ENCODE data around the gene PFKL. TPM values are rescaled to one million over a fixed set of nuclear protein-coding genes. Genes with fewer than 3 reads are reported as not detected.
A peak's percentile ranks its signal among the peaks of the same experiment; 100 is the strongest.

Gene PFKL
- total RNA-seq, 1 experiment from 2014 or later = 134 TPM

DNA sequence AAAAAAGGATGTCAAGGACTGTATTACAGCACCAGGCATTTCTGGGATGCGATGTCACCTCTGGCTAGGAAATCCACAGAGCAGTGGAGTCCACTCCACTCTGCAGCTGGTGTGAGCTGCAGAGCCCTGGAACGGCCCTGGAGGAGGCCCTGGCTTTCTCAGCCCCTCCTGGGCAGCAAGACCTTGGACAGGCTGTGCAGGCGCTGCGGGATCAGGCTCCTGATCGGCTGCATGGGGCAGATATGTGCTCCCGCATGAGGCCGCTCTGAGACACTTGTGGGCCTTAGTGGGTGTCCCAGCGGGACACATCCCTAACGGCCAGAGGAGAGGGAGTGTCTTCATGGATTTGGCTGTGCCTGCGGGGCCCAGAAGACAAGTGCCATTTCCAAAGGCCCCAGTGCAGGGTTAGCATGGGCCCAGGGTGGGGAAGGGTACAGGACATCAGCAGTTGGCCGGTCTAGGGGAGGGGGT lies 44.3 kb upstream of the PFKL start:
- TF ChIP-seq, protein P1, sequence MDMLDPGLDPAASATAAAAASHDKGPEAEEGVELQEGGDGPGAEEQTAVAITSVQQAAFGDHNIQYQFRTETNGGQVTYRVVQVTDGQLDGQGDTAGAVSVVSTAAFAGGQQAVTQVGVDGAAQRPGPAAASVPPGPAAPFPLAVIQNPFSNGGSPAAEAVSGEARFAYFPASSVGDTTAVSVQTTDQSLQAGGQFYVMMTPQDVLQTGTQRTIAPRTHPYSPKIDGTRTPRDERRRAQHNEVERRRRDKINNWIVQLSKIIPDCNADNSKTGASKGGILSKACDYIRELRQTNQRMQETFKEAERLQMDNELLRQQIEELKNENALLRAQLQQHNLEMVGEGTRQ (CRISPR knock-in tag; IDR thresholded peaks at IDR 0.05) = no peak
- TF ChIP-seq TP53 (CRISPR knock-in tag; IDR thresholded peaks at IDR 0.05) (no peak), ZNF396 (CRISPR knock-in tag; IDR thresholded peaks at IDR 0.05; ENCODE audit: borderline replicate concordance) (no peak), ZBTB21 (CRISPR knock-in tag; IDR thresholded peaks at IDR 0.05; ENCODE audit: borderline replicate concordance) (no peak), KAT7 (CRISPR knock-in tag; IDR thresholded peaks at IDR 0.05; ENCODE audit: borderline replicate concordance) (no peak)
- DNase-seq (ENCODE audit: low spot score) (peak; percentile 8), ATAC-seq (no peak)
- Mint-ChIP-seq H3K27ac (no peak overlapping the region), H3K4me3 (no peak overlapping the region), H3K36me3 (no peaks in the 10 kb centered on the region), H3K4me1 (no peaks in the 10 kb centered on the region), H3K9me3 (no peaks in the 10 kb centered on the region), H3K27me3 (ENCODE audit: low read depth) (no peaks in the 10 kb centered on the region)
- CTCF ChIA-PET = no interaction called here
- POLR2A ChIA-PET = no interaction called here

DNA sequence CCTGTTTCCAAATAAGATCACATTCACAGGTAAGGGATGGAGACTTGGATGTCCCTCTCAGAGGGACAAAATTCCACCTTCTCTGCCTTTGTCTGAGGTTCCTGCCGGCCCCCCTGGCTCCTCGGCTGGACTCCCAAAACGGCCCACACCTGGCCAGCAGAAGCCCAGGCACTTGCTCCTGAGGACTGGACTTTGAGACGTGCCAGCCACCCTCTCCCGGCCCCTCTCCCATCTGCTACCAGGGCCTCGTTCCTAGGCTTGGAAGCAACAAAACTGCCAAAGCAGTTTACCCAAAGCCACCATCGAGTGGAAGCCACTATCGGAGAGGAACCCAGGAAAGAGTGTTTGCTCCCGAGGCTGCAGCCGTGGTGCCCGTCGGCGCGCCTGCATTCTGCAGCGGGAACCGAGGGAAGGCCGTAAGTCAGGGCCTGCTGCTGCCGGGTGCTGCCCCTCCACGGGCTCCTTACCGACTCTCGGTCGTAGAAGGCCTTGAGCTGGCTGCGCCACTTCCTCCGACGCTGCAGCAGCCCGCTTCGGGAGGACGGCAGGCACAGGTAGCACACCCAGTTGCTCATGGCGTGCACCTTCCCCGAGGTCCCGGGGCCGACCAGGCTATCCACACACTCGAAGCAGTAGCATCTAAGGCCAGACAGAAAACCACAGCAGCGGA lies 41.7 kb upstream of the PFKL start:
- POLR2A ChIA-PET = interaction anchor here (0.5 kb wide), 1 partner anchor 757 kb away, joined by 4 read pairs; no protein-coding TSS in a partner anchor
- Mint-ChIP-seq H3K27ac (no peak overlapping the region), H3K4me1 (no peaks in the 10 kb centered on the region), H3K9me3 (no peaks in the 10 kb centered on the region), H3K27me3 (ENCODE audit: low read depth) (no peaks in the 10 kb centered on the region), H3K36me3 (no peaks in the 10 kb centered on the region), H3K4me3 (no peak overlapping the region)
- no peak for DNase-seq (ENCODE audit: low spot score)
- CTCF ChIA-PET = interaction anchor here (1.4 kb wide), 1 partner anchor 39 kb away, joined by 4 read pairs; no protein-coding TSS in a partner anchor
- no peak for ATAC-seq
- TF ChIP-seq MXD4 (CRISPR knock-in tag; IDR thresholded peaks at IDR 0.05; ENCODE audit: borderline replicate concordance) = no peak
- TF ChIP-seq, protein P2, sequence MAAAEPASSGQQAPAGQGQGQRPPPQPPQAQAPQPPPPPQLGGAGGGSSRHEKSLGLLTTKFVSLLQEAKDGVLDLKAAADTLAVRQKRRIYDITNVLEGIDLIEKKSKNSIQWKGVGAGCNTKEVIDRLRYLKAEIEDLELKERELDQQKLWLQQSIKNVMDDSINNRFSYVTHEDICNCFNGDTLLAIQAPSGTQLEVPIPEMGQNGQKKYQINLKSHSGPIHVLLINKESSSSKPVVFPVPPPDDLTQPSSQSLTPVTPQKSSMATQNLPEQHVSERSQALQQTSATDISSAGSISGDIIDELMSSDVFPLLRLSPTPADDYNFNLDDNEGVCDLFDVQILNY (CRISPR knock-in tag; IDR thresholded peaks at IDR 0.05) = no peak
- TF ChIP-seq RELA (CRISPR knock-in tag; IDR thresholded peaks at IDR 0.05; ENCODE audit: borderline replicate concordance) = no peak
- TF ChIP-seq NFE2L1 (CRISPR knock-in tag; IDR thresholded peaks at IDR 0.05) = no peak
- TF ChIP-seq, protein P3, sequence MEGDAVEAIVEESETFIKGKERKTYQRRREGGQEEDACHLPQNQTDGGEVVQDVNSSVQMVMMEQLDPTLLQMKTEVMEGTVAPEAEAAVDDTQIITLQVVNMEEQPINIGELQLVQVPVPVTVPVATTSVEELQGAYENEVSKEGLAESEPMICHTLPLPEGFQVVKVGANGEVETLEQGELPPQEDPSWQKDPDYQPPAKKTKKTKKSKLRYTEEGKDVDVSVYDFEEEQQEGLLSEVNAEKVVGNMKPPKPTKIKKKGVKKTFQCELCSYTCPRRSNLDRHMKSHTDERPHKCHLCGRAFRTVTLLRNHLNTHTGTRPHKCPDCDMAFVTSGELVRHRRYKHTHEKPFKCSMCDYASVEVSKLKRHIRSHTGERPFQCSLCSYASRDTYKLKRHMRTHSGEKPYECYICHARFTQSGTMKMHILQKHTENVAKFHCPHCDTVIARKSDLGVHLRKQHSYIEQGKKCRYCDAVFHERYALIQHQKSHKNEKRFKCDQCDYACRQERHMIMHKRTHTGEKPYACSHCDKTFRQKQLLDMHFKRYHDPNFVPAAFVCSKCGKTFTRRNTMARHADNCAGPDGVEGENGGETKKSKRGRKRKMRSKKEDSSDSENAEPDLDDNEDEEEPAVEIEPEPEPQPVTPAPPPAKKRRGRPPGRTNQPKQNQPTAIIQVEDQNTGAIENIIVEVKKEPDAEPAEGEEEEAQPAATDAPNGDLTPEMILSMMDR (IDR thresholded peaks at IDR 0.05) = no peak
- TF ChIP-seq, protein P4, sequence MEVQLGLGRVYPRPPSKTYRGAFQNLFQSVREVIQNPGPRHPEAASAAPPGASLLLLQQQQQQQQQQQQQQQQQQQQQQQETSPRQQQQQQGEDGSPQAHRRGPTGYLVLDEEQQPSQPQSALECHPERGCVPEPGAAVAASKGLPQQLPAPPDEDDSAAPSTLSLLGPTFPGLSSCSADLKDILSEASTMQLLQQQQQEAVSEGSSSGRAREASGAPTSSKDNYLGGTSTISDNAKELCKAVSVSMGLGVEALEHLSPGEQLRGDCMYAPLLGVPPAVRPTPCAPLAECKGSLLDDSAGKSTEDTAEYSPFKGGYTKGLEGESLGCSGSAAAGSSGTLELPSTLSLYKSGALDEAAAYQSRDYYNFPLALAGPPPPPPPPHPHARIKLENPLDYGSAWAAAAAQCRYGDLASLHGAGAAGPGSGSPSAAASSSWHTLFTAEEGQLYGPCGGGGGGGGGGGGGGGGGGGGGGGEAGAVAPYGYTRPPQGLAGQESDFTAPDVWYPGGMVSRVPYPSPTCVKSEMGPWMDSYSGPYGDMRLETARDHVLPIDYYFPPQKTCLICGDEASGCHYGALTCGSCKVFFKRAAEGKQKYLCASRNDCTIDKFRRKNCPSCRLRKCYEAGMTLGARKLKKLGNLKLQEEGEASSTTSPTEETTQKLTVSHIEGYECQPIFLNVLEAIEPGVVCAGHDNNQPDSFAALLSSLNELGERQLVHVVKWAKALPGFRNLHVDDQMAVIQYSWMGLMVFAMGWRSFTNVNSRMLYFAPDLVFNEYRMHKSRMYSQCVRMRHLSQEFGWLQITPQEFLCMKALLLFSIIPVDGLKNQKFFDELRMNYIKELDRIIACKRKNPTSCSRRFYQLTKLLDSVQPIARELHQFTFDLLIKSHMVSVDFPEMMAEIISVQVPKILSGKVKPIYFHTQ (CRISPR knock-in tag; IDR thresholded peaks at IDR 0.05) = no peak
- no peak for TF ChIP-seq NFATC4 (CRISPR knock-in tag; IDR thresholded peaks at IDR 0.05)
- no peak for TF ChIP-seq FOXJ3 (CRISPR knock-in tag; IDR thresholded peaks at IDR 0.05; ENCODE audit: borderline replicate concordance)
- TF ChIP-seq ETV6 (CRISPR knock-in tag; IDR thresholded peaks at IDR 0.05) = no peak
- TF ChIP-seq, protein P5, sequence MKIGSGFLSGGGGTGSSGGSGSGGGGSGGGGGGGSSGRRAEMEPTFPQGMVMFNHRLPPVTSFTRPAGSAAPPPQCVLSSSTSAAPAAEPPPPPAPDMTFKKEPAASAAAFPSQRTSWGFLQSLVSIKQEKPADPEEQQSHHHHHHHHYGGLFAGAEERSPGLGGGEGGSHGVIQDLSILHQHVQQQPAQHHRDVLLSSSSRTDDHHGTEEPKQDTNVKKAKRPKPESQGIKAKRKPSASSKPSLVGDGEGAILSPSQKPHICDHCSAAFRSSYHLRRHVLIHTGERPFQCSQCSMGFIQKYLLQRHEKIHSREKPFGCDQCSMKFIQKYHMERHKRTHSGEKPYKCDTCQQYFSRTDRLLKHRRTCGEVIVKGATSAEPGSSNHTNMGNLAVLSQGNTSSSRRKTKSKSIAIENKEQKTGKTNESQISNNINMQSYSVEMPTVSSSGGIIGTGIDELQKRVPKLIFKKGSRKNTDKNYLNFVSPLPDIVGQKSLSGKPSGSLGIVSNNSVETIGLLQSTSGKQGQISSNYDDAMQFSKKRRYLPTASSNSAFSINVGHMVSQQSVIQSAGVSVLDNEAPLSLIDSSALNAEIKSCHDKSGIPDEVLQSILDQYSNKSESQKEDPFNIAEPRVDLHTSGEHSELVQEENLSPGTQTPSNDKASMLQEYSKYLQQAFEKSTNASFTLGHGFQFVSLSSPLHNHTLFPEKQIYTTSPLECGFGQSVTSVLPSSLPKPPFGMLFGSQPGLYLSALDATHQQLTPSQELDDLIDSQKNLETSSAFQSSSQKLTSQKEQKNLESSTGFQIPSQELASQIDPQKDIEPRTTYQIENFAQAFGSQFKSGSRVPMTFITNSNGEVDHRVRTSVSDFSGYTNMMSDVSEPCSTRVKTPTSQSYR (CRISPR knock-in tag; IDR thresholded peaks at IDR 0.05) = no peak
- no peak for TF ChIP-seq FOXP1 (CRISPR knock-in tag; IDR thresholded peaks at IDR 0.05; ENCODE audit: borderline replicate concordance)
- TF ChIP-seq, protein P6, sequence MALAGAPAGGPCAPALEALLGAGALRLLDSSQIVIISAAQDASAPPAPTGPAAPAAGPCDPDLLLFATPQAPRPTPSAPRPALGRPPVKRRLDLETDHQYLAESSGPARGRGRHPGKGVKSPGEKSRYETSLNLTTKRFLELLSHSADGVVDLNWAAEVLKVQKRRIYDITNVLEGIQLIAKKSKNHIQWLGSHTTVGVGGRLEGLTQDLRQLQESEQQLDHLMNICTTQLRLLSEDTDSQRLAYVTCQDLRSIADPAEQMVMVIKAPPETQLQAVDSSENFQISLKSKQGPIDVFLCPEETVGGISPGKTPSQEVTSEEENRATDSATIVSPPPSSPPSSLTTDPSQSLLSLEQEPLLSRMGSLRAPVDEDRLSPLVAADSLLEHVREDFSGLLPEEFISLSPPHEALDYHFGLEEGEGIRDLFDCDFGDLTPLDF (CRISPR knock-in tag; IDR thresholded peaks at IDR 0.05) = no peak
- TF ChIP-seq, protein P7, sequence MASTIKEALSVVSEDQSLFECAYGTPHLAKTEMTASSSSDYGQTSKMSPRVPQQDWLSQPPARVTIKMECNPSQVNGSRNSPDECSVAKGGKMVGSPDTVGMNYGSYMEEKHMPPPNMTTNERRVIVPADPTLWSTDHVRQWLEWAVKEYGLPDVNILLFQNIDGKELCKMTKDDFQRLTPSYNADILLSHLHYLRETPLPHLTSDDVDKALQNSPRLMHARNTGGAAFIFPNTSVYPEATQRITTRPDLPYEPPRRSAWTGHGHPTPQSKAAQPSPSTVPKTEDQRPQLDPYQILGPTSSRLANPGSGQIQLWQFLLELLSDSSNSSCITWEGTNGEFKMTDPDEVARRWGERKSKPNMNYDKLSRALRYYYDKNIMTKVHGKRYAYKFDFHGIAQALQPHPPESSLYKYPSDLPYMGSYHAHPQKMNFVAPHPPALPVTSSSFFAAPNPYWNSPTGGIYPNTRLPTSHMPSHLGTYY (CRISPR knock-in tag; IDR thresholded peaks at IDR 0.05) = no peak
- TF ChIP-seq FOXK1 (CRISPR knock-in tag; IDR thresholded peaks at IDR 0.05) = no peak
- TF ChIP-seq JUN (CRISPR knock-in tag; IDR thresholded peaks at IDR 0.05) = no peak
- TF ChIP-seq, protein P8, sequence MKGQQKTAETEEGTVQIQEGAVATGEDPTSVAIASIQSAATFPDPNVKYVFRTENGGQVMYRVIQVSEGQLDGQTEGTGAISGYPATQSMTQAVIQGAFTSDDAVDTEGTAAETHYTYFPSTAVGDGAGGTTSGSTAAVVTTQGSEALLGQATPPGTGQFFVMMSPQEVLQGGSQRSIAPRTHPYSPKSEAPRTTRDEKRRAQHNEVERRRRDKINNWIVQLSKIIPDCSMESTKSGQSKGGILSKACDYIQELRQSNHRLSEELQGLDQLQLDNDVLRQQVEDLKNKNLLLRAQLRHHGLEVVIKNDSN (CRISPR knock-in tag; IDR thresholded peaks at IDR 0.05) = no peak
- TF ChIP-seq KAT7 (CRISPR knock-in tag; IDR thresholded peaks at IDR 0.05; ENCODE audit: borderline replicate concordance) = no peak
- no peak for TF ChIP-seq TEAD4 (CRISPR knock-in tag; IDR thresholded peaks at IDR 0.05)

Measured in WTC11 (cell line).